ENCODE results near the gene TSC2.
"Not testable (repeated sequence)": the region's sequence is repeated elsewhere in the genome, so short reads cannot be mapped to it uniquely, and the experiment has no call there.

The TSC2 gene

GRCh38 chr16:2106211-2106610, 58.4 kb downstream of the TSC2 start:
- not testable (repeated sequence) for DNase-seq

GRCh38 chr16:2107121-2107790, 59.5 kb downstream of the TSC2 start:
- DNase-seq = not testable (repeated sequence)

GRCh38 chr16:2107791-2108125, 60.0 kb downstream of the TSC2 start:
- not testable (repeated sequence) for DNase-seq

- DNase-seq = not testable (repeated sequence)
Measured at GRCh38 chr16:2108446-2109270, 60.9 kb downstream of the TSC2 start.

- DNase-seq = not testable (repeated sequence)
Measured at GRCh38 chr16:2109271-2109580, 61.4 kb downstream of the TSC2 start.

GRCh38 chr16:2109872-2110271, 62.1 kb downstream of the TSC2 start:
- not testable (repeated sequence) for DNase-seq

- not testable (repeated sequence) for DNase-seq
Measured at GRCh38 chr16:2110332-2111008, 62.7 kb downstream of the TSC2 start.

GRCh38 chr16:2111009-2111353, 63.2 kb downstream of the TSC2 start:
- DNase-seq = not testable (repeated sequence)

- not testable (repeated sequence) for DNase-seq
Measured at GRCh38 chr16:2111412-2112335, 63.9 kb downstream of the TSC2 start.

- not testable (repeated sequence) for DNase-seq
Measured at GRCh38 chr16:2112539-2113106, 64.8 kb downstream of the TSC2 start.

GRCh38 chr16:2114225-2114624, 66.4 kb downstream of the TSC2 start:
- DNase-seq = not testable (repeated sequence)

GRCh38 chr16:2114885-2115590, 67.3 kb downstream of the TSC2 start:
- not testable (repeated sequence) for DNase-seq

GRCh38 chr16:2115591-2115973, 67.8 kb downstream of the TSC2 start:
- no peak for DNase-seq

- DNase-seq = not testable (repeated sequence)
Measured at GRCh38 chr16:2116428-2116827, 68.6 kb downstream of the TSC2 start.

- DNase-seq = not testable (repeated sequence)
Measured at GRCh38 chr16:2117341-2117740, 69.6 kb downstream of the TSC2 start.

GRCh38 chr16:2117960-2118722, 70.4 kb downstream of the TSC2 start:
- DNase-seq = not testable (repeated sequence)

GRCh38 chr16:2121325-2121724, 73.5 kb downstream of the TSC2 start:
- DNase-seq = not testable (repeated sequence)

- no peak for DNase-seq
Measured at GRCh38 chr16:2121853-2122252, 74.1 kb downstream of the TSC2 start.

GRCh38 chr16:2122429-2122828, 74.6 kb downstream of the TSC2 start:
- no peak for DNase-seq

GRCh38 chr16:2122934-2123683, 75.3 kb downstream of the TSC2 start:
- not testable (repeated sequence) for DNase-seq
